K562 treated with DMSO at 1 percent for 48 hours (cell line): ENCODE results near the gene PCDHA6. TPM values are rescaled to one million over a fixed set of nuclear protein-coding genes. Genes with fewer than 3 reads are reported as not detected.

Experiments used
- total RNA-seq: library from RNA; unstranded; fragments of 300-600 nt; gene quantifications from 2 replicates; pipeline ENCODE4 v1.2.3, GENCODE V29; 2022; ENCODE audit warnings: low replicate concordance; ENCODE audit errors: extremely low read depth

Gene PCDHA6
- total RNA-seq, 1 experiment from 2014 or later: not detected

Other genes starting within 250 kb of the PCDHA6 start
- gene CD14, start 194.8 kb upstream of the PCDHA6 start, total RNA-seq: not detected in 2 replicates
- gene TMCO6, start 188.5 kb upstream of the PCDHA6 start, total RNA-seq: not detected in 2 replicates
- not detected in 2 replicates for gene NDUFA2, start 180.3 kb upstream of the PCDHA6 start, total RNA-seq
- not detected in 2 replicates for gene IK, start 180.1 kb upstream of the PCDHA6 start, total RNA-seq
- gene WDR55, start 163.1 kb upstream of the PCDHA6 start, total RNA-seq: not detected in 2 replicates
- gene DND1, start 154.4 kb upstream of the PCDHA6 start, total RNA-seq: not detected in 2 replicates
- not detected in 2 replicates for gene HARS1, start 136.6 kb upstream of the PCDHA6 start, total RNA-seq
- not detected in 2 replicates for gene HARS2, start 136.5 kb upstream of the PCDHA6 start, total RNA-seq
- gene ZMAT2, start 127.5 kb upstream of the PCDHA6 start, total RNA-seq: not detected in 2 replicates
- gene PCDHA1, start 41.8 kb upstream of the PCDHA6 start, total RNA-seq: not detected in 2 replicates
- not detected in 2 replicates for gene PCDHA2, start 33.1 kb upstream of the PCDHA6 start, total RNA-seq
- not detected in 2 replicates for gene PCDHA3, start 26.9 kb upstream of the PCDHA6 start, total RNA-seq
- not detected in 2 replicates for gene PCDHA4, start 20.9 kb upstream of the PCDHA6 start, total RNA-seq
- gene PCDHA5, start 6.3 kb upstream of the PCDHA6 start, total RNA-seq: not detected in 2 replicates
- not detected in 2 replicates for gene PCDHA7, start 6.3 kb downstream of the PCDHA6 start, total RNA-seq
- not detected in 2 replicates for gene PCDHA8, start 13.2 kb downstream of the PCDHA6 start, total RNA-seq
- not detected in 2 replicates for gene PCDHA9, start 20.4 kb downstream of the PCDHA6 start, total RNA-seq
- not detected in 2 replicates for gene PCDHA10, start 27.9 kb downstream of the PCDHA6 start, total RNA-seq
- not detected in 2 replicates for gene PCDHA11, start 41.0 kb downstream of the PCDHA6 start, total RNA-seq
- gene PCDHA12, start 47.3 kb downstream of the PCDHA6 start, total RNA-seq: not detected in 2 replicates
- not detected in 2 replicates for gene PCDHA13, start 54.2 kb downstream of the PCDHA6 start, total RNA-seq
- not detected in 2 replicates for gene PCDHAC1, start 98.3 kb downstream of the PCDHA6 start, total RNA-seq
- not detected in 2 replicates for gene PCDHAC2, start 138.5 kb downstream of the PCDHA6 start, total RNA-seq
- gene PCDHB1, start 223.4 kb downstream of the PCDHA6 start, total RNA-seq: not detected in 2 replicates